ENCODE data around the gene KIF26B.

KIF26B gene

GRCh38 chr1:245486775-245487470, 332.1 kb downstream of the KIF26B start:
- no peak for DNase-seq

GRCh38 chr1:245488346-245489129, 333.8 kb downstream of the KIF26B start:
- DNase-seq, result no peak

DNA sequence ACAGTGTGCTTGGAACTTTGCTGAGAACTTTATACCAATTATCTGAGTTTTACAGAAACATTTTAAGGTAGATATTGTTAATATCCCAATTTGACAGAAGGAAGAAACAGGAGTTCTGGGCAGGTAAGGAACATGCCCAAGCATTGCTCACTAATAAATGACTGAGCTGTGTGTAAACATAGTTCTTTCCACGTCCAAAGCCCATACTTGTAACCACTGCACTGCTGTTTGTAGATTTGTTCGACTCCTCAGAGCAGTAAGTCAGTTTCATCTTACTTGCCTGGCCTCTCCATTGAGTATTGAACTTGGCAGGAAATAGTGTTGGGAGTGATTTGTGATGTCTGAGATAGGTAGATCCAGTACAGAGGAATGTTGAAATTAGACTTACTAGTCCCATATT, 335.1 kb downstream of the KIF26B start:
- no peak for DNase-seq

DNA sequence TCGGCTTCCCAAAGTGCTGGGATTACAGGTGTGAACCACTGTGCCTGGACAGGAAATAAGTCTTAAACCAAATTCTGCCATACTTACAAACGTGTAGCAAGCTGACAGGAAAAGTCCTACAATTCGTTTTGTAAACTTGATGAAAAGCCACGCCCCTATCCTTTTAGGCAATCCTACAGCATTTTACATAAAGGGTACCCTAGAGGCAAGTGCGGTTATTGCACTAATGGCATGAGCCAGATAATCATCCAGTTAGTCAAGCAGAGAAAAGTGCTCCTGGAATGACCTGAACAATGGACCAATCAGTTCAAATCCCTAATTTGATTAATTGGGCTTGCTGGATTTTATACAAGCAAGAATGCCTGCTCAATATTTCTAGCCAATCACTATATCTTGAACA, 338.2 kb downstream of the KIF26B start:
- DNase-seq, result no peak

GRCh38 chr1:245495681-245496080, 340.9 kb downstream of the KIF26B start:
- no peak for DNase-seq

- DNase-seq, result no peak
Observed at GRCh38 chr1:245500546-245500945, 345.8 kb downstream of the KIF26B start.

DNA sequence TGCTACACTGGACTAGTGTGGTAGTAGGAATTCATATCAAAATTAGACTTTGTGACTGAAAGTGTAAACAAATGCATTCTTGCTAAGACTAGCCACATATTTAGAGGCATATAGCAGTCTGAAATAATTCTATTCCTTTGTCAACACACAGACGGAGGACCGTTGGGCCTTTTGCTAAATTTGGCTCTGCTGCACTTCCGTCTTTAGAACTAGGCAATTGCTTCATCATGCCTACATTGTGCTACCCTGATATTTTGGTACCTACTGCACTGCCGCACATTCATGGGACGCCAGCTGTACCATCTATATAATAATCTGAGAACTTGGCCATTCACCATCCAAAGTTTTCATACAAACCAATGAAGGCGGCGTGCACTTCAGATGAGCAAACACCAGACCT, 346.8 kb downstream of the KIF26B start:
- peak in 3 of 56 donors; percentile 7 to 16 (median 13) for DNase-seq

GRCh38 chr1:245503548-245503947, 348.8 kb downstream of the KIF26B start:
- no peak for DNase-seq

GRCh38 chr1:245510144-245510543, 355.4 kb downstream of the KIF26B start:
- DNase-seq, result no peak

- peak in 7 of 56 donors; percentile 4 to 38 (median 15) for DNase-seq
Observed at GRCh38 chr1:245512181-245512888, 357.6 kb downstream of the KIF26B start.

DNA sequence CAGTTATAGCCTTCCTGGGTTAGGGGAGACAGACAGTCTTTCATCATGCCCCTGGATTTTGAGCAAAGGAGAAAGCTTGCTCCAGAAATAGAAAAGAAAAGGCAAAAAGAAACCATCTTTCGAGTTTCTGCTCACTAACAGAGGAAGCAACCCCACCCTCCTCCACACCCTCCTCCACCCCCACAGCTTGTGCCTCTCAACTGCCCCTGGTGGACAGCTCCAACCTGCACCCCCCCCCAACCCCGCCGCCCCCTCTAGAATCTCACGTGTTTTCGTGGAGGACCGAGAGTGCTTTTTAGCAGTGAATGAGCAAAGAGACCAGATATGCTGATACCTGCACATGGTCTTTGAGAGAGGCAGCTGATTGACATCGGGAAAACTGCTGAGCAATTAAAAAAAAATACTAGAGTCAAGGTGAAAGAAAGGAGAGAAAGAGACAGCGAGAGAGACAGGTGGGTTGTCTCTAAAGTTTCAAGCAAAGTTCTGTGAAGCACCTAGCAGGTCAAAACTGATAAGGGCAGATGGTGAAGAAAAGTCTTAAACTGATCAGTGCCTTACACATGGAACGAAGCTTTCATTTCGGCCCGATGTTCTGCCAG, 358.3 kb downstream of the KIF26B start:
- DNase-seq, result peak in 12 of 56 donors; percentile 7 to 31 (median 16)

GRCh38 chr1:245516284-245516759, 361.5 kb downstream of the KIF26B start:
- DNase-seq, result no peak

DNA sequence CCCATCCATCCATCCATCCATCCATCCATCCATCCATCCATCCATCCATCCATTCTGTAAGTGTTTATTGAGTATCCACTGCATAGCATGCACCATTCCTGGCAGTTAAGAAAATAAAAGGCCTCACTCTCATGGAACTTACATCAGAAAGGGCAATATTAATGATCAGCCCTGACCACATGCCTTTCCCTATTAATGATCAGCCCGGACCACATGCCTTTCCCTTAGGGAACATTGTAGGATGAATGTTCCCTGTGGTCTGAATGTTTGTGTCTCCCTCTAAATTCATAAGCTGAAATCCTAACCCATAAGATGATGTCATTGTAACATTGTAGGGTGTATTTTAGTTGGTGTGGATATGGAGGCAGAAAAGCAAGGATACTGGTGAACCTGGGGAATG, 365.8 kb downstream of the KIF26B start:
- no peak for DNase-seq

DNA sequence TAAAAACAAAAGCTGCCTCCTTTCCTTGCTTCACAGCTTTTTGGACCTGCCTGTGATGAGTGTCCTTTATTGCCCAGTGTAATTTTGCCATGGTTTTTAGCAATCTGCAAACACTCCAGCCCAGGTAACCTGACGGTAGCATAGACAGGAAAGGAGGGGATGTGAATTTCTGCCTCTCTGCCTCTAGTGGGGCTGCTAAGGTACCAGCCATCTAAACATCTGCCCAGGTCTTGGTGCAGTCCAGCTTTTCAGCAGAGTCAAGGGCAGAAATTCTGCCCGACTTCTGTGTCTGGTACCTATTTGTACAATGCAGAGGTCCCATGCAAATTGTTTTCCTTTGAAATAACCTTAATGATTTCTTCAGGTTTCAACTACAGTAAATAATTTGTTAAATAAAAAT, 371.4 kb downstream of the KIF26B start:
- DNase-seq, result no peak

GRCh38 chr1:245528258-245528635, 373.5 kb downstream of the KIF26B start:
- no peak for DNase-seq

DNA sequence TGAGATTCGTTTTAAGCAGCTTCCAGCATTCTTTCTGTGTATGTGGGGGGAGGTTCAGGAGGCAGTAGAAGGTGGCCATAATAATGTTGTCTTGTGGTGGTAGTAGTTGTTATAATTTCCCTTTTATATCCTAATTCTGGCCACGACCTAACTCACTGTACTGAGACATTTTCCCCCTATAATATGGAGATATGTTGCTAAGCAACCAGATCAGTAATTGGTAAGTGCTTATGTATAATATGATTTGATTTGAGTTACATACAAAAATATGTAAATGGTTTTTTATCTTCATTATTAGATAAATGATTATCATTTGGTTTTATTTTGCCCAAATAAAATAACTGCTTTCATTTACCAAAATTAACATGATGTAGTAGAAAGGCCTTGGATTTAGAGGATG, 376.2 kb downstream of the KIF26B start:
- DNase-seq, result no peak

- DNase-seq, result no peak
Observed at GRCh38 chr1:245537992-245538391, 383.2 kb downstream of the KIF26B start.

- DNase-seq, result no peak
Observed at GRCh38 chr1:245538671-245539070, 383.9 kb downstream of the KIF26B start.

DNA sequence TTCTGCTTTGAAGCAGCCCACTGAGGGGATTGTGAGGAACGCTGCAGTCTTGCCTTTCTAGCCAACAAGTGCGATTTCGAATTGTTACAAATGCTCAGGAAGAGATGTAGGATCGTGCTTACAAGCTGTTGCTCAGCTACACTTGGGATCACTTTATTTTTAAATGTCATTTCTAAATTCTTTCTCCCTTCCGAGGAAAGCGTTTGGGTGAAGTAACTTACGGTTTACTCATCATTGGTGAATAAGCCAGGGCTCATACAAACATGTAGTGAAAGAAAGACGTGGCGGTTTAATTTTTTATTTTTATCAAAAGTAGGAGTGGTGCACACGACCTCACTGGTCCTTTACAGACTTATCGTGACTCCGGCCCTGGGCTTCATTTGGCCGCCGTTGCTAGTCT, 386.6 kb downstream of the KIF26B start:
- no peak for DNase-seq

DNA sequence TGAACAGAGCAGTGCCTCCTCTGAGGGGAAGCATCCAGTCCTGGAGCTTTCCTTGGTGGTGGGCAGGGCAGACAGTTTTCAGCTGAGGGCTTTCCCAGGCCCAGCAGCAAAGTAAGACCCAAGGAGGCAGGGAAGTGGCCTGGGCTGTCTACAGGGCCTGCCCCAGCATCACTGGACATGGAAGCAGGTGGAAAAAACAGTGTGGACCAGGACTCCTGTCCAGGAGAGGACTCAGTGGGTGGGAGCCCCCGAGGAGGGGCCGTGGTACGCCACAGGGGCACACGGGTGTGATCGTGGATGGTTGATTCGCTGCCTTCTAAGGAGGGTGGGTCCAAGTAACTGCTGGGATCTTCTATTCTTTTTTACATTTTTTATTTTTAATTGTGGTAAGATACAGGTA, 387.6 kb downstream of the KIF26B start:
- no peak for DNase-seq

DNA sequence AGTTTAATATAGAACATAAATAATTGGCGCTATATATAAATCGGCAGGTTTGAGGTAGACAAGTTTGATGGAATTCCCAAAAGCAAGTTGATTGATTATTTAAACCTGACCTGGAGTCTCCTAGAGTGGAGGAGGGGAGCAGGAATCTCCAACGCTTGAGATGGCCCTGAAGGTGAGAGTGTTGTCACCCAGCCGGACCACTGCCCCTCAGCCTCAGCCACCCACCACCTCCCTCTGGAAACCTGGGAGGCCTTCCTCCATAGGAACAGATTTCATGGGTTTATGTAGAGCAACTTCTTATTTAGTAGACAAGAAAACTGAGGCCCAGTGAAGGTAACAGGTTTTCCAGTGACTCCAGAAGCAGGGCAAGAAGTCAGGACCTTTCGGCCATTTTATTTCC, 389.5 kb downstream of the KIF26B start:
- DNase-seq, result no peak

- DNase-seq, result no peak
Observed at GRCh38 chr1:245546875-245547274, 392.1 kb downstream of the KIF26B start.

Data from amygdala (tissue), 56 donors.